GM18519 (cell line): ENCODE results near the gene AGBL1.

Source experiments
- ATAC-seq: cut with Tn5 transposase; IDR thresholded peaks from one replicate; pipeline ENCODE4 v1.9.1; 2021; ENCODE audit warnings: mild to moderate bottlenecking, moderate library complexity; ENCODE audit not compliant: unreplicated experiment, low FRiP score

Gene AGBL1

DNA sequence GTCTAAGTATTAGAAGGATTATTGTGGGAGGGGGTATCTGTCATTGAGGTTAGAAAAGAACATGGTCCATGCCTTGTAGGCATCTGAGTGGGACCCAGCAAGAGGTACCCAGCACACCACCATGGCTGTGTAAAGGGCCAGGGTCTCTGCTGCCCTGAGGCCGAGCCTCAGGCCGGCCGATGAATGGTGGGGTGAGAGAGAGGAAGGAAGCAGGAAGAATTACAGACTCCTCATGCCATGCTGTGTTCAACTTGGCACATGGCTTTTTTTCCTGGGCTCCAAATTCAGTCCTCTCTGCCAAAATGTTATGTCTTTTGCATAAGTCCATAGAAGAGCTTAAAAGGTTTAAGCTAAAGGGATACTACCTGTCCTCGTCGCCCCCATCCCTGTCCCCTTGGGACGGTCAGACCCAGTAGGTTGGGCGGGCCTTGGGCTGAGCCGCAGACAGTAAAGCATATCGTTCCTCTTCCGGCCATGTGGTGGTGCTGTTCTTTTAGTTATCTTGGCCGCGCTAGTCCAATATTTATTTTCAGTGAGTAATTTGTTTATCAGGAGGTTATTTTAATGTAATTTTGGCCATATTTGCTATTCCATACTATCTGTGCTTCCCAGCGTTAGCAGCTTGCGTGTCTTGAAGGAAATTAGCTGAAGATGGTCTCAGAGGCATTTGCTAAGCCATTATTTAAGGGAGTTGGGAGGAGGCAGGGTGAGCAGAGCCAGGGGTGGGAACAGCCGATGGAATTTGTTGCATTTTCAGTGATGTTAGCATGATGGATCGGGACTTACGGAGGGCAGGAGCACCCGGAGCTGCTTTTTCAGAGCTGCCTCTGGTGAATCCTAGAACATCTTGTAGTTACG, 152.4 kb downstream of the AGBL1 start:
- peak; percentile 82 for ATAC-seq

DNA sequence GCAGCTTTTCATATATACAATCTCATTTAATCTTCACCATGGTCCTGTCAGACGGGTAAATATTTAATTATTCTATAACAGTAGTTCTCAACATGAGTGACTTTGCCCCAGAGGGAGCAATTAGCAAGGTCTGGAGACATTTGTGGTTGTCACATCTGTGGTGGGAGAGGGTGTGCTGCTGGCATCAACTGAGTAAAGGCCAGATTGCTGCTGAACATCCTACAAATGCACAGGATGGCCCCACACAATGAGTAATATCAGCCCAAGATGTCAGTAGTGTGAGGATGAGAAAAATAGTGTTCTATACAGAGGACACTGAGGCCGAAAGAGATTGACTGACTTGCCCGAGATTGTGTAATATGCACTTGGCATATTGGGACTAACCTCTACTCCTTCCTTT, 156.0 kb downstream of the AGBL1 start:
- ATAC-seq = no peak

DNA sequence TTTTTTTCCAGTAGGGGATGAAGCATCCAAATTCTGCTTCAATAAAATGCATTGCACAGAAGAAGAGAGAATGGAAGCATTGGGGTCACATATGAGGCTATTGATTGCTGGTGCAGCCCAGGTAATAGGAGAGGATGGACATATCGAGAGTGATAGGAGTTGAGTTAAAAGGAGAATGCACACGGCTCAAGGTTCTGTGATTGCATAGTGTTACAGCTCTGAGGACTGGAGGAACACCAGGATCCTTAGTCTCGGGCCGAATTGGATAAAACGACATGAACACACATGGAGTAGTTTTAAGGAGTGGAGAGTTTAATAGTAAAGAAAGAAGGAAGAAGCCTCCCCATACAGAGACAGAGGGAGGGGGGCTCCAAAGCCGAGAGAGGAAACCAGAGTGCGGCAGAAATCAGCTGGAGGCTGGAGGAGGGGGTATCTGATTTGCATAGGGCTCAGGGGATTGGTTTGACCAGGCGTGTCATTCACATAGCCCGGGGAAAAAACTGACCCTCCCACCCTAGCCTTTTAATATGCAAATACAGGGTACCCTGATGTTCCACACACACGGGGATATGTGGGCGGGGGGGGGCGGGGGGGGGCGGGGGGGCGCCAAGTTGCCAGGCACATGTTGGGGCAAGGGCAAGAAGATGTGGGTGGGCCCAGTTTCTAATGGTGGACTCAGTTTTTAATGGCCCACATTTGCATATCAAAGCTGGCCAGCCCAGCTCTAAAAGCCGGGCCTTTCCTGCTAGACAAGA, 156.9 kb downstream of the AGBL1 start:
- no peak for ATAC-seq

DNA sequence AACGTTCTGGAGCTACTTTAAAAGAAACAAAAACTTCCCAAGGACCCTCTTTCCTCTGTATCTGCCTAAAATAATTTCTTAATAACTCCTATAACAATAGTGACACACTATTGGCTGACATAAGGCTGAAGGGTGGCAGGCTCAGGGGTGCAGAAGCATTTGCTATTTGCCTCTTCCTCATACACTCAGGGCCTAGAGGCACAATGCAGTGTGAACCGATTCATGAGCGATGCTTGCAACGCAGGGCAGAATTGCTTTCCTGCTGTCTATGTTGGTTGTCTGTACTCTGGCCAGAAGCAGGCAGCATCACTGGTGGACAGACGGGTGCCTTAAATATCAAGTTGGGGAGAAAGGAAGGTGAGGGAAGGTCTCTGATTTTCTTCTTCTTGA, 157.4 kb downstream of the AGBL1 start:
- no peak for ATAC-seq

DNA sequence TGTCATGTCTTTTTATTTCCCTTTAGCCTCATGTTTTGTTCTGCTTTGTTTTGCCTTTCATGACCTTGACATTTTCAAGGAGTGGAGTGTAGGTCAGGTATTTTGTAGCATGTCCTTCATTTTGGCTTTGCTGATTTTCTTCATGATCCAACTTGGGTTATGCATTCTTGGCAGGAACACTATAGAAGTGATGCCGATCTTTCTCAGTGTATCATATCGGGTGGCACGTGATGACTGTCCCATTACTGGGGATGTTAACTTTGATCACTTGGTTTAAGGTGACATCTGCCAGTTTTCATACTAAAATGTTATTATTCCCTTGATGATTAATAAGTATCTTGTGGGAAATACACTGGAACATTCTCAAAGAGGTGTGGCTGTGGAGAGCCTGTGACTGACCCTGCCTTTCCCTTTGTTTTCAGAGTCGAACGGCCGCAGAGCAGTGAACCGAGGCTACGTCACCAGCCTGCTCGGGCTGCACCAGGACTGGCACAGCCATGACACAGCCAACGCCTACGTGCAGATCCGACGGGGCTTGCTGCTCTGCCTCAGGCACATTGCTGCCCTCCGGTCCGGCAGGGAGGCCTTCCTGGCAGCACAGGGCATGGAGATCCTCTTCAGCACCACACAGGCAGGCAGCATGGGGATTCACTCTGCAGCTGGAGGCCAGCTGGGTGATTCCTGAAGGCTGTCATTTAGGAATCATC, 167.7 kb downstream of the AGBL1 start:
- no peak for ATAC-seq

DNA sequence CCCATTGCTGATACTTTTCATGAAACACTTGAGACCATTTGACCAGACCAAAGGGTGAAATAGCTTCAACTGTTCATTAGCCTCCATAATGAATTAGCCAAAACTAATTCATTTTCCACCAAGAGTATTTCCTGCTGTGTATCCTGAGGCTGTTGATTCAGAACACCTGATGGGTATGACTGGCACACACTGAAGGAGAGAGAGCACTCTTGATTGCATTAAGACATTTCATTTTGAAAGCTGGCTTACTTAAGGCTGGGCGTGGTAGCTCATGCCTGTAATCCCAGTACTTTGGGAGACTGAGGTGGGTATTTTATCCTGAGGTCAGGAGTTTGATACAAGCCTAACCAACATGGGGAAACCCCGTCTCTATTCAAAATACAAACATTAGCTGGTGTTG, 175.6 kb downstream of the AGBL1 start:
- ATAC-seq = no peak

DNA sequence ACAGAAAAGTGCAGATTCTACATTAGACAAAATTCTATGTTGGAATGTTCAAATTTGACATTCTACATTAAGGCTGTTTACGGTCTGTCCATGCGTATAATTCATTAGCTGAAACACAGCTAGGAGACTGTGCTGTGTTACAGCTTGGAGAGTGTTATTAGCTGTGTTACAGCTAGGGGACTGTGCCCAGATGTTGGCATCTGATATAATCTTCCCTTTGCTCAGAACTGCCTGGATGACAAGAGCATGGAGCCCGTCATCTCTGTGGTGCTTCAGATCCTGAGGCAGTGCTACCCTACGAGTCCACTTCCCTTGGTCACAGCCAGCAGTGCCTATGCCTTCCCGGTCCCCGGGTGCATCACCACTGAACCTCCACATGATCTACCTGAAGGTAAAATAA, 177.0 kb downstream of the AGBL1 start:
- no peak for ATAC-seq

DNA sequence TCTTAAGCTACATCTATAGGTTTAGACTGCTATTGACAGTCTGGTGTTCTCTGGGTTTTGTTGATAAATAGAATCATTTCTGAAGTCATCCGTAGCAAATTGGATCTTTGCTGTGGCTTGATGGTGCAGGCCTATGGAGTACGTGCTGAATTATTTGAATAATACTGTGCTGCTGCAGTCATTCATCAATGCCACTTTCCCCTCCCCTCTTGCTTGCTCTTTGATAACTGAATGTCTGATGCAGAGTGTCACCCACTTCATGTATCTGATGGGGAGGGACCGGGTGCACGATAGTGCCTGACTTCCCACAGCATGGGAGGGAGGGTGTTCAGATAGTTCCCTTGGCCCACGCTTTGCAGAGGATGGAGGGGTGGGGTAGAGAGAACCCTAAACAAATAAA, 179.9 kb downstream of the AGBL1 start:
- ATAC-seq = no peak

DNA sequence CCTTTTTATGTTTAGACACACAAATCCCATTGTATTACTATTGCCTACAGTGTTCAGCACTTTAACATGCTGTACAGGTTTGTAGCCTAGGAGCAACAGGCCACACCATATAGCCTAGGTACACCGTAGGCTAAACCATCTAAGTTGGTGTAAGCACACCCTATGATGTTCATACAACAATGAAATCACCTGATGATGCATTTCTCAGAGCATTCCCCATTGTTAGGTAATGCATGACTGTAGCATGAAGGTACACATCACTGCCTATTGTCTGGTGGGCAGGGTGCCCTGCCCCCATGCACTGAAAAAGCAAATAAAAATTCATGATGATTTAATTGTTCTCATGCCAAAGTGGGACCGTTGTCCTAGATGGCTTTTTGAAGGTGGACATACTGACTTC, 183.6 kb downstream of the AGBL1 start:
- no peak for ATAC-seq

DNA sequence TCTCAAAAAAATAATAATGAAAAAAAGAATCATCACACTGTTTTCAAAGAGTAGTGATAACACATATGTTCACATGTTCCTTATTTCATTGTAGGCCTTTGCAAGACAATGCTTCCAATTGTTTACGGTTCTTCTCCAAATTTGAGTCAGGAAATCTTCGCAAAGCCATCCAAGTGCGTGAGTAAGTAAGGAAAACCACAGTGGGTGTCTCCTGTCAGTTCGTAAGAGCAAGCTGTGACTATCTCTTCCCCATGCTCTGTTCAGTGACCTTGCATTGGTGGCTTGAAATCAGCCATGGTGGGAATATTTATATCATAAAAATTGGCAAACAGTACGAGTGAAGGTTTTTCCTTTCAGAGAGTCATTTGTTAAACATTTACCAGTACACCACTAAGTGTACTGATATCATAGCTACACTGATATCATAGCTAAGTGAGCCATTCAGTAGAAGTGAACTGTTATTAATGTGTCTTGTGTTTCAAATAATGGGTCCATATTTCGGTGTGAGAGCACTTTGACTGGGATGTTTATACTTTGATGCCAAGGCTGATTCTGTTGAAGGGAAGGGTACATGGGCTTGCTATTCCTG, 187.3 kb downstream of the AGBL1 start:
- no peak for ATAC-seq

DNA sequence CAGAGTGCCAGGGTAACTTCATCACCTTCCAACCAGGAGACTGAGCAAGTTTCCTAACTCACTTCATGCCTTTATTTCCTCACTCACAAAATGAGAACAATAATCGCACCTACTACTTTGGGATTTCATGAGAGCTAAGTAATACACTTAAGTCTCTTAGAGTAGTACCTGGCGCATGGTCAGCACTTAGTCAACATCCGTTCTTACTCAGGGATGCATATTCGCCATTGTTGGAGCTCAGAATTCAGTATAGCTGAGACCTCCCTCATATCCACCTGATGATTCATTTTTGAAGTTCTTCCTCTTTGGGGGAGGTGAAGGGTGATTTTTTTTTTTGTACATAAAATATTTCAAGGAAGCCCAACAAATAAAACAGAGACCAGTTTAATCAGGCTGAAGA, 188.2 kb downstream of the AGBL1 start:
- no peak for ATAC-seq

DNA sequence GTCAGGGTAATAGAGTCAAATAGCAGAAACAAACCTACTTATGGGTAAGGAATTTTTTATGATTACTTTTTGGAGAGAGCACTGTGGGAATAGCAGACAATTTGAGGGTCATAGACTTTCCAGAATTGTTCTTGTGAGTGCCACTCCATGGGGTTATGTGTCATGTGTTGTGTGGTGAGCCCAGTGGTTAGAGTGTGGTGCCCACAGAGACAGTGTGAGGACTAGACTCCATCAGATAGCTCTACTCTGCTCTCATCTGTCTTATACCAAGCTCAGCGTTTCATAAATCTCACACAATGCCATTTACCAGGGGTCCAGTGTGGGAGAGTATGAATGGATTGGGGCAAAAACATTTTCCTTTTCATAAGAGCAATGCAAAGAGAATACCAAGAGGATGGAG, 188.9 kb downstream of the AGBL1 start:
- ATAC-seq = no peak

DNA sequence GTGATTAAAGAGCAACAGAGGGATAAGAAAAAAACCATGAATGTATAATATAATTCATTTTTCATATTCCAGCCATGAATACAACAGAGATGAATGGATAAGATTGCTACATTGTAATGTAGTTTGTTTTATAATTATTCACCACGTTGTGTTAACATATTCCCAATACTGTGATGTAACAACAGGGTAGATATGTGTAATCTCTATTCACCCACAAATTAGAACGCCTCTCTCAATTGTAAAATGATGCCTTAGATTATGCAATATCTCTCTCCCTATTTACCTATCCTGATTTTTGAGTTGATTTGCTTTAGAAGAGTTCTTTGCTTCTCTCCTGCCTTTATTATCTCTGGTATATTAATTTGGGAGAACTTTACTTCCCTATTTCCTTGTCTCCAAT, 193.6 kb downstream of the AGBL1 start:
- ATAC-seq = no peak

DNA sequence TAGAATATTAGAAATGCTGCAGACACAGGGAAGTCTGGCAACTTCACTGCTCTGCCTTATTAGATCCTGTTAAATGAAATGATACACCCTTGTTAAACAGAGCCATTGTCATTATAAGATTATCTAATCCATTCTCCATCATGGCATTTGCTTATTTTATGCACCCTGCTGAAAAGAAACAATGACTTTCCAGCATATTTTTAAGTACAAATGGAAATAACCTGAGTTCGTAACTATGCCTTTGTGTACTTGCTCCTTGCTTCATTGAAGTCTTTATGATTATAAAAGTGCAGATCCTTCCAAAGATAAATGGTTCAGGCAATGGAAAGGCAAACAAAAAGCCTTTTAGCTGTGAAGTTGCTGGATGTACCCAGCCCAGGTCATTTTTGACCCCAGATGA, 195.7 kb downstream of the AGBL1 start:
- no peak for ATAC-seq

DNA sequence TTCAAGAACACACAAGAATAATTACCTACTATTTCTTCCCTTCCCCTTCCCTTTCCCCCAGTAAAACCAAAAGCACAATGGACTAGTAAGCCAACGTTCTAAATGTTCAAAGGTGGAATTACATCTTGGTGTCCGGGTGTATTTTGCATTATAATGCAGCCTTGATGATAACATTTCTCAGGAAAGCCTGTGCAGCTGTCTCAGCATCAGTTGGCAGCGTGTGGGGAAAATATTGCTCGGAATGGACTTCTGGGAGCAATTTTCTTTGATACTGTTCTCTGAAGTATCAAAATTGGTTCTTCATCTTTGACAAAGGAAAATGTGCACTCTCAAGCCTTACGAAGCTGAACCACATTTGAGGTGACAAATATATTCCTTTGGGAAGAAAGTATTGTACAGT, 198.9 kb downstream of the AGBL1 start:
- no peak for ATAC-seq

DNA sequence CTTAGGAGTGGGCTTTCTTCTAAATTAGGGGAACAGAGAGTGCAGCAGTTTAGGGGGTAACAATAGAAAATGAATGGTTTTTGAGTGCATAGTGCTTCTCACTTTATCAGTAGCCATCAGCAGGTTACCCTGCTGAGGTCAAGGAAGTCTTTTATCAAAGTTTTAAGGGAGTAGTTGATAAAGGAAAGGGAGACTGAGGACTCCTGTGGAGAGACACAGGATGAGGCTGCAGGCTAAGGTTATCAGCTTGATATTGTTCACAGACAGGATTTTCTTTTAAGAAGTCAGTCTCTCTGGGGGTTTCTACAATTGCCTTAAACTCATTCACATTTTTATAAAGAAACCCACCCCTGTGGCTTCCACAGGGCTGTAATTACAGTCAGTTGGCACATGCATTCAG, 205.0 kb downstream of the AGBL1 start:
- no peak for ATAC-seq

DNA sequence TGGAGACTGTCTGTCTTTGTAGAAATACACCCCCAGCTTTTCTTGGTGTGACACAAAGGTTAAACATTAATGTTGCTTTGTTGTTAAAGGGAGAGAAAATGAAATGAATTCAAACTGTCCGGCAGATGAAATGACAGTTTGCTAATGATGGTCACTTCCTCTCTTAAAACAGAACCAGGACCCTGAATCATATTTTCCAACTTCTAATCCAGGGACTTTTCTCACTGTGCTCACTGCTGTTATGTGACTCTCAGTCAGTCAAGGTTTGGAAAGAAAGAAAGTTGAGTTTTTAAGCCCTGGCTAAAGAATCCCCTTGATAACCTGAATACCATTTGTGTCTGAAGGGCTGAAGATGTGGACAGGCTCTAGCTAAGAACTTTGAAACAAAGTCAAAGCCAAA, 215.8 kb downstream of the AGBL1 start:
- no peak for ATAC-seq

DNA sequence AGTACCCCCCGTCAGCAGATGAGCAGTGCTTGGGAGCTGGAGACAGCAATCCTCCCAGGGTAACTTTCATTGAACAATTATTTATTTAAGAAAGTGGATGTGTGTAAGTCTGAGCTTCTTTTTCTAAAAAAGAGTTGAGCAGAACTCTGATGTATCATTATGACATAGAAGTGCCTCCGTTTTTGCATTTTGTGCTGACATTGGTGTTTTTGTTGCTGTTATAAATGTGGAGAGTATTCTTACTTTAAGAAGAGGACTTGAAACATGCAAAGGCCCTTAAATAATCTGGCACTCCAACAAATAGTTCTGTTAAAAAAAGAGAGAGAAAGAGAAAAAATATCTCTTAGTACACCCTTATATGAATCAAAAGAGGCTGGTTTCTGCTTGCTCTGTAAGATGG, 217.1 kb downstream of the AGBL1 start:
- no peak for ATAC-seq

DNA sequence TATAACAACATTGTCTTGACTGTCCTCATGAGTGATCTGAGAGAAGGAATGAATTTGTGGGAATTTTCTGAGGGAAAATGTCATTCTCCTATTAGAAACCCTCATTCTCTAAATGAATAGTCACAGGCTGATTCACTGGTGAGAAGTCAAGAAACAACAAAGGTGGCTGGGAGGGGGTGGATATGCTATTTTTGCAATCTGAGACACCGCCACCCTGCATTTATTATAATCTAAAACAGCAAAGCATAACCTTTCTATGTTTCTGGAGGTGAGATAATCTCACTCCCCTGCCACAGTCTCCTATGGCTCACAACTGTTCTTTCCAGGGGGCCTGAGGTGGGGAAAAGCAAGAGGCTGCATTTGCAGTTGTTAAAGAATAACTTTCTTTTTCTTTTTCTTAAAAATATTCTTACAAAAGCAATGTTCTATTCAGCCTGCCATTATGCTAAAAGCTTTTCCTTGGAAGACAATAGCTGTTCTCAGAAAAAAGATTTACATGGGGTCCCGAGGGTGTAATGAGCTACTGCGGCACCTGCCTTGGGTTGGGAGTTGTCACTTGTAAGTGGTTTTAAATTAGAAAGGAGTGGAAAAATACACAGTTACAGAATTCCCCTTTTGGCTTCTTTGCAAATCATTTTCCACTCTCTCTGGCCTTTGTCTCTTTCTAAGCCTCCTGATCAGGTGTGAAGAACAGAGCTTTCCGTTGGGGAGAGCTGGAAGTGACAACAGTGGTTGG, 220.9 kb downstream of the AGBL1 start:
- ATAC-seq = no peak

DNA sequence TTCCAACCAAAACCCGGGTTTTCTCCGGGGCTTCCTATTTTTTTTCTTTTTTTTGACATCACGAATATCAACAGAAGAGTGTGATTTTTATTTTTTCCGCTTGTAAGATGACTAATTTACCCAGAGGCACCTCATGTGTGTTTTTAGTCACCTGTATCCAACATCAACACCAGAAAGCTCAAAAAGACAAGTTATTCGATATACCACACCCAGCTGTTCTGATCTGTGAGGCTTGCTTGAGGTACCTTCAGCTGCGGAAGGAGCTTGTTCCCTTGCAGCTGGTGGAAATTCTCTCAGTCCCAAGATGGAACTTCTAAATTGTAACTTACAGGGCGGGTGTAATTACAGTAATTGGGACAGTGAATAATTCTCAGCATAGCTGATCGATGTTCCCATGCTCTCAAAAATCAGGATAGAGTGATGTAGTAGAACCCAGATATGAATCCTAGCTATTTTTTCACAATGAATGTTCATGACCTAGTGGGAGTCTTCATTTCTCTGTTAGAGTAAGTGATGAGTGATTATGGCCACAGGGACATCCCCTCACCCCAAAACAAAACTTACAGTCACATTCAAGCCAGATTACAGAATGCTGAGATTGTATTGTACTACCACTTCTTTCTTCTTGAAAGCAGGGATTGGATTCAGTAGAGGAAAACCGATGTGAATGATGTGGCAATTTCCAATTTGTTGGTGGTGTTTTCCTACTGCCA, 232.1 kb downstream of the AGBL1 start:
- ATAC-seq = no peak
